HG03039 (cell line): ENCODE measurements around the gene ELAPOR2.
A peak's percentile ranks its signal among the peaks of the same experiment; 100 is the strongest.
"Not testable (repeated sequence)": the region's sequence is repeated elsewhere in the genome, so short reads cannot be mapped to it uniquely, and the experiment has no call there.

Source experiments
- ATAC-seq: cut with Tn5 transposase; IDR thresholded peaks from one replicate; pipeline ENCODE4 v1.9.1; 2021; ENCODE audit warnings: mild to moderate bottlenecking, moderate library complexity; ENCODE audit not compliant: unreplicated experiment

ELAPOR2 gene, protein sequence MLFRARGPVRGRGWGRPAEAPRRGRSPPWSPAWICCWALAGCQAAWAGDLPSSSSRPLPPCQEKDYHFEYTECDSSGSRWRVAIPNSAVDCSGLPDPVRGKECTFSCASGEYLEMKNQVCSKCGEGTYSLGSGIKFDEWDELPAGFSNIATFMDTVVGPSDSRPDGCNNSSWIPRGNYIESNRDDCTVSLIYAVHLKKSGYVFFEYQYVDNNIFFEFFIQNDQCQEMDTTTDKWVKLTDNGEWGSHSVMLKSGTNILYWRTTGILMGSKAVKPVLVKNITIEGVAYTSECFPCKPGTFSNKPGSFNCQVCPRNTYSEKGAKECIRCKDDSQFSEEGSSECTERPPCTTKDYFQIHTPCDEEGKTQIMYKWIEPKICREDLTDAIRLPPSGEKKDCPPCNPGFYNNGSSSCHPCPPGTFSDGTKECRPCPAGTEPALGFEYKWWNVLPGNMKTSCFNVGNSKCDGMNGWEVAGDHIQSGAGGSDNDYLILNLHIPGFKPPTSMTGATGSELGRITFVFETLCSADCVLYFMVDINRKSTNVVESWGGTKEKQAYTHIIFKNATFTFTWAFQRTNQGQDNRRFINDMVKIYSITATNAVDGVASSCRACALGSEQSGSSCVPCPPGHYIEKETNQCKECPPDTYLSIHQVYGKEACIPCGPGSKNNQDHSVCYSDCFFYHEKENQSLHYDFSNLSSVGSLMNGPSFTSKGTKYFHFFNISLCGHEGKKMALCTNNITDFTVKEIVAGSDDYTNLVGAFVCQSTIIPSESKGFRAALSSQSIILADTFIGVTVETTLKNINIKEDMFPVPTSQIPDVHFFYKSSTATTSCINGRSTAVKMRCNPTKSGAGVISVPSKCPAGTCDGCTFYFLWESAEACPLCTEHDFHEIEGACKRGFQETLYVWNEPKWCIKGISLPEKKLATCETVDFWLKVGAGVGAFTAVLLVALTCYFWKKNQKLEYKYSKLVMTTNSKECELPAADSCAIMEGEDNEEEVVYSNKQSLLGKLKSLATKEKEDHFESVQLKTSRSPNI

DNA sequence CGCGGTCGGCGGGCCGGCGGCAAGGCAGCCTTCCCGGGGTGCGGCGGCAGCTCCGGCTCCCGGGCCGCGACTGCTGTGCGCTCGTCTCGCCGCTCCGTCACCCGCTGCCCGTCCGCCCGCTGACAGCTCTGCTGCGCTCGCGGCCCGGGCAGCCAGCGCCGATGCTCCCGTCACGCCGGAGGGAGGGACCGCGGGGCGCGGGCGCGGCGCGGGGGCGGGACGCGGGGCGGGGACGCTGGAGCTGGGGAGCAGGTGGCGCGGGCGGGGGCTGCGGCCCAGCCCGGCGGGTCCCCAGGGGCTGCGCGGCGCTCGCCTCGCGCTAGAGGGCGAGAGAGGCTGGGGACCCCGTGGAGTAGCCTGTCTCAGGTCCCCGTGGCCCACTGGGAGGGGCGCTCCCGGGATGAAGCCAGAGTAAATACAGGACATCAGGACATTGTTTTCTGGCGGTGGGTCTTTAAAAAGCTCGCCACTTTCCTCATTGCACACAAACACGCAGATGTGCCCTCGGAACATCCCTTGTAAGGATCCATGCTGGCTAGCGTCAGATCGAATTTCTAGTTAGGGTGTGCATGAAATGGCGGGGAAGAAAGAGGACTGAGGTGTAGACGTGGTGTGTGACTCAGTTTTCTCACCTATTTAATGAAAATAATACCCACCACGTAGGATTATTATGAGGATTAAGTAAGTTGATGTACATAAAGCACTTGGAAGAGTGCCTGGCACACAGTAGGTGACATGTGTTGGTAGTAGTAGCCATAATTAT is at the start of gene ELAPOR2:
Gene ELAPOR2, minus strand, starts transcription at position 130 of the 763 bp plus-strand sequence. CDS start 141 bp downstream, outside the sequence.
- ATAC-seq = peak; percentile 93

DNA sequence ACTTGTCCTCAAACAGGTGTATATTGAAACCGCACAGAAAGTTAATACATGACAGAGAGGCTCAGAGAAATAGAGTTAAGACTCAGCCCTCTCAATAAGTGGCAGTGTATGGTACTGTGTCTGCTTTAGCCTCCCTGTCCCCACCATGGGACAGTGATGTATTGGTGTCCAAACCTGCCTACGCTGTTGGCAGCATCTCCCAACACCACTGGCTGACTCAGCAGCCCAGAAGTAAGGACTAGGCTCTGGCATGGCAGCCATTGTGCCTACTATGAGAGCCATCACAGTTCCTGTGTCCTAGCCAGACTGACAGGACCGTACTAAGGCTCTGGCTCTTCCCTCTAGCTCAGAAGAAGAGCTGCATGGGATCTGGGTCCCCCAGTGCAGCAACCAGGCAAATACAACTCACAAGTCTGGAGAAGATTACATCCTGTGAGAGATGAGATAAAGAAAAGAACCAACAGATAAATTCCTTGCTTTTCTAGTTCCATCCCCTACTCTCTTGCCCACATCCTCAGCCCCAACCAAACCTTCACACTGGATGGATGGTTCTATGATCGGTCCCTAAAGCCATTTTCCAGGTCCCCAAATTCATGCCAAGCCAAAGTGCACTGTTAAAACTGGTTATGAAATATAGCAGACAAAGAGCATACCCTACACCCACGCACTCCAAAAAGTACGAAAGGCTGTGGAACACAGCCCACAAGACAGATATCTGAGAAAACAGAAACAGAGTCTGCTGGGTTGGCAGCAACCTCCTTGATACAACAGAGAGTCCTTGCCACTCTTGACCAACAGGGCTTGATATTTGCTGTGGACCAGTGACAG is 48.7 kb upstream of the ELAPOR2 start:
- ATAC-seq = no peak

DNA sequence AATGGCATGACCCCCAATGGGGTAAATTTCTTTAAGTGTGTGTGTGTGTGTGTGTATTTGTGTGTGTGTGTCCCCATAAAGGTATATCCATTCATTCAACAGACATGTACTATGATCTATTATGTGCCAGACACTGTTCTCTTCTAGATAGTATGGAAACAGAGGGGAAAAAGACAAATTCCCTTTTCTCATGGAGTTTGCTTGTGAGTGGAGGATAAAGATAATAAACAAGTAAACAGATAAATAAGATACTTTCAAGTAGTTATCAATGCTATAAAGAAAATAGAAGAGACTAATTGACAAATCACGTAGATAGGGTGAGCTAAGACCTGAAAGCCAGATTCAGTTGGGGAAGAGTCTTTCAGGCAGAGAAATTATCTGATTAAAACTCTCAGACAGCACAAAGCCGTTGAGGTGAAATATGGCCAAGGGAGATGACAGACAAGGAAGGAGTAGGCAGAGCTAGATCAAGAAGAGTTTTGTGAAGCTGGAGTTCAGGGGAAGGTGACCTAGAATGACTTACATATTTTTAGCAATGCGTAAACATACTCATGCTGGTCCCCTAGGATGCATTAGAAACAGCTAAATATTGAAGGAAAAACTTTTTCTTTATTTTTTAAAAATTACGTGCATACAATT is 47.6 kb upstream of the ELAPOR2 start:
- no peak for ATAC-seq

DNA sequence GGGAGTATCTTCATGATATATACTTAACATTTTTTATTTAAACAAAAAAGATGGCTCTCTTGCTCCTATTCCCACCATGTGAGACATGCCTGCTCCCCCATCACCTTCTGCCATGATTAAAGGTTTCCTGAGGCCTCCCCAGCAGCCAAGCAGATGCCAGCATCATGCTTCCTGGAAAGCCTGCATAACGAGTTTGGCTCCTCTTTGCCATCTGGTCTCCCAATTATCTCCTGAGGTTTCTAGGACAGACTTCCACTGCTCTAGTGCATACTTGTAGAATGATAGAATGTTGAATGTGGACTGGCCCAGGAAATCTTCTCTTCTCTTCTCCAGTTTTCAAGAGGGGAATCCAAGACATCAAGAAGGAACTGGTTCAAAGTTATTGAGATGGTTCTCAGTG is 45.9 kb upstream of the ELAPOR2 start:
- ATAC-seq = no peak

DNA sequence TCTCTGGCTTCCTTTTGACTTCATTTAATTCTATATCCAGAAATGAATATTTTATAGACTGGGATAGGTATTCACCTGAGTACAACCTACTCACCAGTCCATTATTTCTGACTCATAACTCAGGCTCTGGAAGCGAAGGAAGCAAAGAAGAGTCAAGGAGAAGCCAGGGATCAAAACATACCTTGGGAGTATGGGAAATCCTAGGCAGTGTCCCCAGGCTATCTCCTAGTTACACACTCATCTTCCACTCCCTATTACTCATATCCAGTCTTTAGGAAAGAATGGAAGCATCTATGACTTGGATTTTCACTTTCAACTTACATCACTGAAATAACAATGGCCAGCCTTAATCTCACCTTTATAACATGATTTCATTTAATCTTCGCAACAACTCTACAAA is 40.9 kb upstream of the ELAPOR2 start:
- ATAC-seq = no peak

DNA sequence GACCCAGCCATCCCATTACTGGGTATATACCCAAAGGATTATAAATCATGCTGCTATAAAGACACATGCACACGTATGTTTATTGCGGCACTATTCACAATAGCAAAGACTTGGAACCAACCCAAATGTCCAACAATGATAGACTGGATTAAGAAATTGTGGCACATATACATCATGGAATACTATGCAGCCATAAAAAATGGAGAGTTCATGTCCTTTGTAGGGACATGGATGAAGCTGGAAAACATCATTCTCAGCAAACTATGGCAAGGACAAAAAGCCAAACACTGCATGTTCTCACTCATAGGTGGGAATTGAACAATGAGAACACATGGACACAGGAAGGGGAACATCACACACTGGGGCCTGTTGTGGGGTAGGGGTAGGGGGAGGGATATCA is 37.9 kb upstream of the ELAPOR2 start:
- ATAC-seq = not testable (repeated sequence)

DNA sequence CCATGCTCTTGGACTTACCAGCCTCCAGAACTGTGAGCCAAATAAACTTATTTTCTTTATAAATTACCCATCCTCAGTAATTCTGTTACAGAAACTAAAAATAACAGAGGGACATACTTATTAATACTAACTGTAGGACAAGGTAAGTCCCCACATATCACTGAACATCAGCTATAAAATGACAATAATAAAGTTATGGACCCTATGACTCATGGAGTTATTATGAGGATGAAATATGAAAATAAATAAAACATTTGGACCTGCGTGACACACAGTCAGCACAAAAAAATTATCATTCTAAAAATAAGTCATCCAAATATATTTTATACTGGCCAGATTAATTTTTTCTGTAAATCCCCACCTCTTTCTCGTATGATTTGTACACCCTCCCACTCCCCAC is 34.9 kb upstream of the ELAPOR2 start:
- ATAC-seq = no peak

DNA sequence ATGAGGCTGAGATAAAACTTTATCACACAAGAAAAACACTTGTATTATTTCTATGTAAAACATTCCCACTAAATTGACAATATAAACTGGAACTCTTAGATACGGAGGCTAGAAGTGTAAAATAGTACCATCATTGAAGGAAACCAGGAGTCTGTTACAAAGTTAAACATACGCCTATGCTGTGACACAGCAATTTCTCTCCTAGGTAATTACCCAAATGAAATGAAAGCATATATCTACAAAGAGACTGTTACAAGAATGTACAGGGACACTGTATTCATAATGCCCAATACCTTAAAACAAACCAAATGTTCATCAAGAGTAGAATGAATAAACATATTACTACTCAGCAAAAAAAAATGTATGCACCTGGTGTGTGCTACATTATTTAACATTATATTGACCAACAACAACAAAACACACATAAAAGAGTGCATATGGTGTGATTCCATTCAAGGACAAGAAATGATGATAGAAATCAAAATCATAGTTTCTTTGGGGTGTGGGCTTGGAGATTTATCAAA is 33.2 kb upstream of the ELAPOR2 start:
- ATAC-seq = no peak

DNA sequence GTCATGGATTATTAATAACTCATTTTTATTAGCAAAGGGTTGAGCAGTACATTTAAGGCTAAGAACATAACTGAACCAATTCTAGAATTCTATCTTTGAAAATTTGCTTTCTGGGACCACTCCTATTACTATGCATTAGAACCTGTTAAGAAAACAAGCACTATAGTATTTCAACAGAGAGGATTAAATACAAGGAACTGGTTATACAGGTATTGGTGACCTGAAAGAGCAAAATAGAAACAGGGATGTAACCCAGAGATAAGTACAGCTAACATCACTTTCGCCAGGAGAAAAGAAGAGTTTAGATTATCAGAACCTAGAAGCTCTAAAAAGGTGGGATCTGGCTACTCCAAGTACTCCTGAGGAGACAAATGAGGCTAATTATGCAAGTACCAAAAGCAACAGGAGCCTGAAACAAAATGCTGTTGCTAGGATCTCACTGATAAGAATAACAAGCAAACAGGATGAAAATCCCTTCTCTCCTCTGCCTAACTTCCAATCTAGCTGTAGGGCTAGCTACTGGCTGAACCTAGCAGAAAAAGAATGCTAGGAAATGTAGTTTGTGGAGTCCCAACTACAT is 32.1 kb upstream of the ELAPOR2 start:
- no peak for ATAC-seq

DNA sequence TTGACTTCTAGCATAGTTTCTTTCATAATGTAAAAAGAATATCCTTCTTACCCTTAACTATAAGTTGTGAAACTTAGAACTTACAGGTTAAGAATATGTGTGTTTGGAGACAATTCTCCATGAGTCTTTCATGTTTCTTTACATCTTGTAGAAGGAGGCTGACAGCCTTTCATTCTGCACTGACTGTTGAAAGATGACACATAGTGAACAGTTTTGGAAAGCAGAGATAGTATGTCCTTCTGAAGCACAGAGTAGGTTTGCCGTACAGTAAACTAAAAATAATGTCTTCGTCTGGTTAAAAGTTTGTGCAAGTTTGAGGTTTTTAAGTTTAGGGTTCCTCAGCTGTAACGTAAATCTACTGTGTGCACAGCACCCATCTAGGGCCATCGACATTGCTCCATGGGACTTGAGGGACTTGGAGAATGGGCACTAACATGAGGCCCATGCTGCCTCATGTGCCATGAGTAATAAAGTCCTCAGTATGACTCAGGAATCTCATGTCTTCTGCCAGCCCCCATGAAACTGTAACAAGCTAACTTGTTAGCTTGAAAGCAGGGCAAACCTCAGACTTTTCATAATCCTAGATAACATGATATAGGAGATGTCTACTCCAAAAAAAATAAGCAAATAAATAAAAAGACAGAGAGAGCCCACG is 24.5 kb upstream of the ELAPOR2 start:
- no peak for ATAC-seq

DNA sequence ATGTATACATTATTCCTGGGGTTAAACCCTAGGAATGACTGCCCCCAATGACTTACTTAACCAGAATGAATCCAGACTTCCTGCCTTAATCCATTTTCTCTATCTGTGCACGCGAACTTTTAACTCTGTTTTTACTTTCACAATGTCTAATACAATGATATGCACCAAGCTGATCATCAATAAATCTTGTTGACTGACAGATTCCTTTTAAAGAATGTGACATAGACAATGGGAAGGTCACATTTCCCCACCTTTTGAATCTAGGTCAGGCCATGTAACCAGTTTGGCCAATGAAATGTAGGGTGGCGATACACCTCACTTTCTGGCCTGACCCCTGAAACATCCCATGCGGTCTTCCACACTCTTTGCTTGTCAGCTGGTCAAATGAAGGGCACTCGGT is 23.2 kb upstream of the ELAPOR2 start:
- no peak for ATAC-seq

DNA sequence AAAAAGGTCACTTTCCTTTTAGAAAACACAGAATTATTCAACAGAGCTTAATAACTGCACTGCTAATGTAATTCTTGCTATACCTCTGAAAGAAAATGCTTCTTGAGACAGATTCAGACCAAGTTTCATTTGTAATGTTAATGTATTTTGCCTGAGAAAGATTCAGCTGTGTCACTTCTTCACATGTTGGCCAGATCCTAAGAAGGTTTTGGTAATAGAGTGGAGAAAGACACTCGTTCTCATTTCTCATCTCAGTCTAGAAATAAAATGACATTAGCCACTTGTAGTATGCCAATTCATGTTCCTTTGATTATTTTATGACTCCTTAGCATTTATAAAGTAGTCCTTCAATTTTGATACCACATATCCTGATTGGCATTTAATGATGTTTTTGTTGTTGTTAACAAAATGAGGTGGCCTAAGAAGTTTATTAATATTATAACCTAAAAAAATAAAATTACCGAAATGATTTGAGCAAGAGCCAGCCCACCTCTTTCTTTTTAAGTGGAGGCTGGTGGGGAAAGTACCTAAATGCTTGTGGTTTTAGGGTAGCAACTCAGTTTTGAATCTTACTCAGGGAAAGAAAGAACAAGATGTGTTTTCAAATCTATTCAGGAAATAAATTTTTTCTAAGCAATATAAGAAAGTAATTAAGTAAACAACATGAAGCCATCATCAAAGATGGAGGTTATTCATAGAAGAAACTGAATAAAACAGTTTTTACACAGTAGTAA is 16.4 kb upstream of the ELAPOR2 start:
- peak; percentile 84 for ATAC-seq

DNA sequence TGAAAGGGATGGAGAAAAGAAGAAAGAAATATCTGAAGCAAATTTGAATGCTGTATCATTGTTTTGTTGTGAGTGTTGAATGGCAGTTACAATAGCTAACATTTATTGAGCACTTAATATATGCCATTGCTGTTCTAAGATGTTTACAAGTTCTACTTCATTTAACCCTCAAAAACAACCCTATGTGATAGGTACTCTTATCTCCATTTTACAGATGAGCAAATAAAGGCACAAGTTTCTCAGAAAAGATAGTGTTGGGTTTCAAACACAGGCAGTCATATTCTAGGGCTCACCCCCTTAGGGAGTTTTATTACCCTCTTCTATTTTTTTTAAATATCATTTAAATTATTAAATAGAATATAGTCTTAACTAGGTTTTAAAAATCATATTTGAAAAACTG is 8.3 kb upstream of the ELAPOR2 start:
- no peak for ATAC-seq

DNA sequence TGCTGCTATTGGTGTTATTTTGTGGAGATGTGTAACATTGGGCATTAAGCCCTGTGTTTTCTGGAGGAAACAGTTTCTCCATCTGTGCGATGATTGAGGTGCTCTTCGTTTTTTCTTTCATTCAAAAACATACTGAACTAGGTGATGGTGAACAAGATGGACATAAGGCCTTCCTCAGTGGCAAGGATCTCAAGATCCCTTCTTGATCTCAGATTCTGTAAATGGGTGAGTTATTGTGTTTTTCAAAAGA is 759 bp upstream of the ELAPOR2 start:
- ATAC-seq = no peak

DNA sequence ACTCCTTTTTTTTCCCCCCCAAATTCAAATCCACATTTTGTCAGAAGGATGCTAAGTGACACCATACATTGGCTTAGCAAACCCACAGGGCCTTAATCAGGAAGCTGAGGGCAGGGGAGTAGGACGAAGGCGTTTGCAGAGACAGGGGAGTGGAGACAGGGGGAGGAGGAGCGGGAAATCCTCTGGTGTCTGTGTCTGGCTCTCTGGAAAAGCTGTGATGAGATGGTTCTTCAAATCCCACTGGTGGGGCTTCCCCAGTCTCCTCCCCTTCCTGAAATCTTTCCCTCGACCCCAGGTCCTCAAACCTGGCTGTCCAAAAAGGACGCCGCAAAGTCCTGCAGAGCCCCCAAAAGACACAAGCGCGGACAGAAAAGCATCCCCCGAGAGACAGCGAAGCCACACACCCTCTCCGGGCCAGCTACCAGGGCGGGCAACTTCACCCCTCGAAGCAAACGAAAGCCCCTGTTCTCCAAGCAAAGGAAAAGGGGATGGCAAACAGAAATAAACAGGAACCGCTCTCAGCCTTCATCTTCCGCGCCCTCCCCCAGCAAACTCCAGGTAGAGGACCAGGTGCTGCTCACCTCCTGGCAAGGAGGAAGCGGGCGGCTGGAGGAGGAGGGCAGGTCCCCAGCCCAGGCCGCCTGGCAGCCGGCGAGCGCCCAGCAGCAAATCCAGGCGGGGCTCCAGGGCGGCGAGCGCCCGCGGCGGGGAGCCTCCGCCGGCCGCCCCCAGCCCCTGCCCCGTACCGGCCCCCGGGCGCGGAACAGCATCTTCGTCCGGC is 520 bp downstream of the ELAPOR2 start:
- ATAC-seq = peak; percentile 38

DNA sequence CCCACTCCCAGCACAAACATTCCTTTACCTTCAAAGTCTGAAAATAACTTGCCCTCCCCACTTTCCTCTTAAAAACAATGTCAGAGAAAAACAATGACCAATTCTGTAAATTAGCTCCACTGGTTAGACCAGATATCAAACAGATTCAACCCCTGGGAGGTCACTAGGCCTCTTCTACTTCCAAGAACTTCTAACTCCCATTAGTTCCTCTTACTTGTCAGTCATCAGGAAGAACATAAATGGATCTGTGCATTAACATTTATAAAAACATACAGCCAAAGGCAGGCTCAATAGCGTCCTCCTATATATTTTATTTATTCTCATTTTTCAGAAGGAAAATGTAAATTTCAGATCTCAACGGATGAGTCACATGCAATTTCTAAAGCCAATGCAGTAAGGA is 2.2 kb downstream of the ELAPOR2 start:
- no peak for ATAC-seq

DNA sequence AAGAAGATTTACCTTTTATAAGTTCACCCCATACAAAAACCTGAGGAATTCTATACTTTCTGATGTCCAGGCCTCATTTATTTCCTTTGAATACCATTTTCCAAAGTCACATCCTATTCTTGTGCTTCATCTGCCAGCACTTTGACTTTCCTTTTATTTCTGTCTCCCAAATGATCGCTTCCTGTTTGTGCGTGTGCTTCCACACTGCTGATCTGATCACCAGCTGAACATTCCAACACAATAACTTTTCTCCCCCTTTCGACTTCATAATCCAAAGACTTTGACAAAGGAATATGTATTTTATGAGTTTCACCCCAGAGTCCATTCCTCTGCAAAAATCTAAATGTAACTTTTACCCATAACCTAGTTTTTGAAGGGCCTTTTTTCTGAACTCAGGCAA is 3.1 kb downstream of the ELAPOR2 start:
- no peak for ATAC-seq
